OCI-LY1 (cell line): ENCODE data around the gene DGKQ.
A peak's percentile ranks its signal among the peaks of the same experiment; 100 is the strongest.

Source experiments
- H2AFZ ChIP-seq: fragments of 200-600 bp; sonication (generic), shearing (Covaris generic); 2 replicates; pipeline ENCODE4 v1.6.0; 2014; ENCODE audit warnings: antibody characterized with exemption, mild to moderate bottlenecking, low read length
- H3F3A ChIP-seq: fragments of 200-600 bp; sonication (generic), shearing (Covaris generic); 2 replicates; pipeline ENCODE4 v1.6.0; 2014; ENCODE audit warnings: mild to moderate bottlenecking, antibody characterized with exemption, low read length, moderate library complexity; ENCODE audit not compliant: insufficient read depth
- H3K27ac ChIP-seq: fragments of 200-600 bp; sonication (generic); 2 replicates; pipeline ENCODE4 v1.5.1; 2014; ENCODE audit warnings: low read length, mixed run types, mild to moderate bottlenecking, low read depth; ENCODE audit not compliant: poor library complexity, severe bottlenecking
- H3K27me3 ChIP-seq: fragments of 200-600 bp; sonication (generic); 2 replicates; pipeline ENCODE4 v1.6.0; 2014; ENCODE audit warnings: antibody characterized with exemption, mild to moderate bottlenecking, low read length, moderate library complexity; ENCODE audit not compliant: insufficient read depth
- H3K36me3 ChIP-seq: fragments of 200-600 bp; sonication (generic); 2 replicates; pipeline ENCODE4 v1.6.1; 2014; ENCODE audit warnings: mild to moderate bottlenecking, antibody characterized with exemption, low read length, moderate library complexity, mixed read lengths; ENCODE audit not compliant: insufficient read depth
- H3K4me1 ChIP-seq: fragments of 200-600 bp; sonication (generic); 2 replicates; pipeline ENCODE4 v1.5.1; 2014; ENCODE audit warnings: mild to moderate bottlenecking, low read length, moderate library complexity; ENCODE audit not compliant: insufficient read depth, severe bottlenecking
- H3K4me2 ChIP-seq: fragments of 200-600 bp; sonication (generic), shearing (Covaris generic); 2 replicates; pipeline ENCODE4 v1.6.1; 2014; ENCODE audit warnings: low read length
- H3K4me3 ChIP-seq: fragments of 200-600 bp; sonication (generic); 2 replicates; pipeline ENCODE4 v1.5.1; 2014; ENCODE audit warnings: low read length, low read depth, mild to moderate bottlenecking, mixed read lengths; ENCODE audit not compliant: poor library complexity, severe bottlenecking
- H3K79me2 ChIP-seq: fragments of 200-600 bp; shearing (Covaris generic); 2 replicates; pipeline ENCODE4 v1.6.1; 2016; ENCODE audit warnings: mixed run types, low read length, mixed read lengths; ENCODE audit not compliant: insufficient read depth
- H3K9ac ChIP-seq: fragments of 200-600 bp; sonication (generic), shearing (Covaris generic); 2 replicates; pipeline ENCODE4 v1.6.1; 2014; ENCODE audit warnings: mild to moderate bottlenecking, low read length, mixed read lengths
- H3K9me2 ChIP-seq: fragments of 200-600 bp; sonication (generic), shearing (Covaris generic); 2 replicates; pipeline ENCODE4 v1.6.1; 2014; ENCODE audit warnings: low read depth, mild to moderate bottlenecking, low read length, mixed read lengths
- H3K9me3 ChIP-seq: fragments of 200-600 bp; shearing (Covaris generic); 2 replicates; pipeline ENCODE4 v1.6.1; 2014; ENCODE audit warnings: low read length, mixed read lengths
- H4K20me1 ChIP-seq: fragments of 200-600 bp; sonication (generic), shearing (Covaris generic); 2 replicates; pipeline ENCODE4 v1.6.0; 2016; ENCODE audit warnings: mild to moderate bottlenecking, low read length; ENCODE audit not compliant: insufficient read depth
- EZH2 ChIP-seq: fragments of 200-600 bp; sonication (generic), shearing (Covaris generic); IDR thresholded peaks from 2 replicates; pipeline ENCODE4 v1.8.0; 2017; ENCODE audit warnings: borderline replicate concordance, mixed run types, mild to moderate bottlenecking, antibody characterized with exemption, low read length, moderate library complexity, mixed read lengths
- TF ChIP-seq, protein P1 (sequence below): fragments of 200-600 bp; sonication (generic), shearing (Covaris generic); IDR thresholded peaks from 2 replicates; pipeline ENCODE4 v1.5.1; 2017; ENCODE audit warnings: mild to moderate bottlenecking, antibody characterized with exemption, low read length, moderate library complexity, mixed read lengths

DGKQ gene, protein sequence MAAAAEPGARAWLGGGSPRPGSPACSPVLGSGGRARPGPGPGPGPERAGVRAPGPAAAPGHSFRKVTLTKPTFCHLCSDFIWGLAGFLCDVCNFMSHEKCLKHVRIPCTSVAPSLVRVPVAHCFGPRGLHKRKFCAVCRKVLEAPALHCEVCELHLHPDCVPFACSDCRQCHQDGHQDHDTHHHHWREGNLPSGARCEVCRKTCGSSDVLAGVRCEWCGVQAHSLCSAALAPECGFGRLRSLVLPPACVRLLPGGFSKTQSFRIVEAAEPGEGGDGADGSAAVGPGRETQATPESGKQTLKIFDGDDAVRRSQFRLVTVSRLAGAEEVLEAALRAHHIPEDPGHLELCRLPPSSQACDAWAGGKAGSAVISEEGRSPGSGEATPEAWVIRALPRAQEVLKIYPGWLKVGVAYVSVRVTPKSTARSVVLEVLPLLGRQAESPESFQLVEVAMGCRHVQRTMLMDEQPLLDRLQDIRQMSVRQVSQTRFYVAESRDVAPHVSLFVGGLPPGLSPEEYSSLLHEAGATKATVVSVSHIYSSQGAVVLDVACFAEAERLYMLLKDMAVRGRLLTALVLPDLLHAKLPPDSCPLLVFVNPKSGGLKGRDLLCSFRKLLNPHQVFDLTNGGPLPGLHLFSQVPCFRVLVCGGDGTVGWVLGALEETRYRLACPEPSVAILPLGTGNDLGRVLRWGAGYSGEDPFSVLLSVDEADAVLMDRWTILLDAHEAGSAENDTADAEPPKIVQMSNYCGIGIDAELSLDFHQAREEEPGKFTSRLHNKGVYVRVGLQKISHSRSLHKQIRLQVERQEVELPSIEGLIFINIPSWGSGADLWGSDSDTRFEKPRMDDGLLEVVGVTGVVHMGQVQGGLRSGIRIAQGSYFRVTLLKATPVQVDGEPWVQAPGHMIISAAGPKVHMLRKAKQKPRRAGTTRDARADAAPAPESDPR

DNA sequence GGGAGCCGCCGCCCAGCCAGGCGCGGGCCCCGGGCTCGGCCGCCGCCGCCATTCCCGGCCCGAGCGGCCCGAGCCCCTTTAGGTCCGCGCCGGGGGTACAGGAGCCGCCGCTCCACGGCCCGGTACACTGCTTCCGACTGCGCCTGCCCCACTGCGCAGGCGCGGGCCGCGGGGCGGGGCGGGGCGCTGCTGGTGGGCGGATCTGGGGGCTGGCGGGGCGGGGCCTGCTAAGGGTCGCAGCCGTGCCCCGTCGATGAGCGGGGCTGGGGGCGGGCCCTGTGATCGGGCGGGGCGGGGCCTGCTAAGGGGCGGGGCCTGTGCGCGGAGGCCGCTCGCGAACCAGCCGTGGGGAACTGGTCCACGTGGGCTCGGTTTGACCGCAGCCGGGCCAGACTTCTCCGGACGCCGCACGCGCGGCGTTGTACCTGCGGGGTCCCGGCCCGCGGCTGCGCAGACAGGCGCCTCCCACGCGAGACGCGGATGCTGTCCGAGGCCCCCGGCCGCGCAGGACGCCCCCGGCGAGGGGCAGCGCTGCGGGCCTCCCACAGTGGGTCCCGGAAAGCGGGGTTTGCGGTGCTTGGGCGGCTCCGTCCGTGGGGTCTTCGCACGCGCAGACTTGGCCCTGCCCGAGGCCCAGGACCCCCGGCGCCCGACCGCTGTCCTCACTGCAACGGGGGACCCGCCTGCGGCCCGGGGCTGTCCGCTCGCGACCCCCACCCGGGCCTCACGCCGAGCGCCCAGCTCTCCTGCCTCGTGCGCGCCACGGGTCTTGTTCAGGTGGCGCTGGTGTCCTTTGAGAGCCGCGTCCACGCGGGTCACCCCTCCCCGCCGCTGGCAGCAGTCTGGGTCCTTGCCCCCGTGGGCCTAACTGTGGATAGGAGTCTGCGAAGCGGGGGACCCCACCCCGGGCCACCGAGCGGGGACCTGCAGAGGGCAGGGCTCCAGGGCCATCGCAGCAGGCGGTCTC lies at the start of gene DGKQ:
TSS of gene DGKQ (minus strand) at position 139 of the 967 bp plus-strand sequence. CDS start at position 52, 87 bp downstream.
- no peaks in the 10 kb centered on the region for H3K79me2 ChIP-seq
- no peaks in the 10 kb centered on the region for H4K20me1 ChIP-seq
- H3K4me3 ChIP-seq, result peak within 1 kb of the TSS; percentile 73
- H3F3A ChIP-seq, result no peaks in the 10 kb centered on the region
- H3K4me2 ChIP-seq, result peak within 1 kb of the TSS; percentile 91
- no peaks in the 10 kb centered on the region for H3K9me3 ChIP-seq
- H3K9me2 ChIP-seq, result no peaks in the 10 kb centered on the region
- no peak within 1 kb of the TSS for H3K27ac ChIP-seq
- H3K27me3 ChIP-seq, result no peaks in the 10 kb centered on the region
- peaks cover 10% of the 10 kb centered on the region for H3K4me1 ChIP-seq
- H3K36me3 ChIP-seq, result no peaks in the 10 kb centered on the region
- H3K9ac ChIP-seq, result peak within 1 kb of the TSS; percentile 59; the same call in 1 of the 2 replicates
- no peak for TF ChIP-seq EZH2
- TF ChIP-seq, protein P1, sequence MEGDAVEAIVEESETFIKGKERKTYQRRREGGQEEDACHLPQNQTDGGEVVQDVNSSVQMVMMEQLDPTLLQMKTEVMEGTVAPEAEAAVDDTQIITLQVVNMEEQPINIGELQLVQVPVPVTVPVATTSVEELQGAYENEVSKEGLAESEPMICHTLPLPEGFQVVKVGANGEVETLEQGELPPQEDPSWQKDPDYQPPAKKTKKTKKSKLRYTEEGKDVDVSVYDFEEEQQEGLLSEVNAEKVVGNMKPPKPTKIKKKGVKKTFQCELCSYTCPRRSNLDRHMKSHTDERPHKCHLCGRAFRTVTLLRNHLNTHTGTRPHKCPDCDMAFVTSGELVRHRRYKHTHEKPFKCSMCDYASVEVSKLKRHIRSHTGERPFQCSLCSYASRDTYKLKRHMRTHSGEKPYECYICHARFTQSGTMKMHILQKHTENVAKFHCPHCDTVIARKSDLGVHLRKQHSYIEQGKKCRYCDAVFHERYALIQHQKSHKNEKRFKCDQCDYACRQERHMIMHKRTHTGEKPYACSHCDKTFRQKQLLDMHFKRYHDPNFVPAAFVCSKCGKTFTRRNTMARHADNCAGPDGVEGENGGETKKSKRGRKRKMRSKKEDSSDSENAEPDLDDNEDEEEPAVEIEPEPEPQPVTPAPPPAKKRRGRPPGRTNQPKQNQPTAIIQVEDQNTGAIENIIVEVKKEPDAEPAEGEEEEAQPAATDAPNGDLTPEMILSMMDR, result no peak
- H2AFZ ChIP-seq, result no peak within 1 kb of the TSS

DNA sequence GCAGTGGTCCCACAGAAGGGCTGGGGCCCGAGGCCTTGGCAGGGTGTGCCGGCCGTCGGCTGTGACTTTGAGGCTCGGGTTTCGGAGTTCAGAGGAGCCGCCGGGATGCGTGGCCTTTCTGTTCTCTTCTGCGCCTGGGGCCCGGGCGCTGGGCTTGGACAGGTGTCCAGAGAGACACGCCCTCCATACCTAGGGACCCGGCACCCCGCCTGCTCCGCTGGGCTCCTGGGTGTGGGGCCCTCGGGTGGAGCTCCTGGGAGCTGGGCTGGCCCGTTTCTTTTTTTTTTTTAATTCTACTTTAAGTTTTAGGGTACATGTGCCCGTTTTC lies 49.3 kb upstream of the DGKQ start:
- Histone ChIP-seq H3K27me3 (no peaks in the 10 kb centered on the region), H3K27ac (no peak overlapping the region), H3K9me2 (no peaks in the 10 kb centered on the region), H3F3A (no peaks in the 10 kb centered on the region), H3K36me3 (no peaks in the 10 kb centered on the region), H3K9me3 (no peaks in the 10 kb centered on the region), H3K79me2 (no peaks in the 10 kb centered on the region), H3K4me2 (no peak overlapping the region), H2AFZ (no peak overlapping the region), H3K4me1 (peaks cover 7% of the 10 kb centered on the region), H4K20me1 (no peaks in the 10 kb centered on the region), H3K9ac (no peak overlapping the region), H3K4me3 (no peak overlapping the region)
- TF ChIP-seq EZH2, result no peak
- TF ChIP-seq, protein P1, result no peak

DNA sequence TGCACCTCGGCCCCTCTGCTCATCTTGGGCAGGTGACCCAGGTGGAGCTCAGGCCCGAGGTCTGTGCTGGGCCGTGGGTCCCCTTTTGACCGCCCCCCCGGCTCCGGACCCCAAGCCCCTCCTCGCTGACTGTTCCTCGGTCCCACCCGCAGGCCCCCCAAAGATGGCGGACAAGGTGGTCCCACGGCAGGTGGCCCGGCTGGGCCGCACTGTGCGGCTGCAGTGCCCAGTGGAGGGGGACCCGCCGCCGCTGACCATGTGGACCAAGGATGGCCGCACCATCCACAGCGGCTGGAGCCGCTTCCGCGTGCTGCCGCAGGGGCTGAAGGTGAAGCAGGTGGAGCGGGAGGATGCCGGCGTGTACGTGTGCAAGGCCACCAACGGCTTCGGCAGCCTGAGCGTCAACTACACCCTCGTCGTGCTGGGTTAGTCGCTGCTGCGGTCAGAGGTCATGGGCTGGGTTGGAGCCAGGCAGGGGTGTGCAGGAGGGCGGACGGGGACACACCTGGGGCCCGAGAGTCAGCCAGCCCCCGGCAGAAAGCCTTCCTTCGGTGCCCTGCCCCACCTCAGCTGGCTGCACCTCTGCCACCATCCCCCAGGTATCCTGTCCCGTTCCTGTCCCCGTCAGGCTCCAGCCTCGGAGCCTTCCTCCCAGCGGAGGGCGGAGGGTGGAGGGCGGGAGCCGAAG lies 48.8 kb upstream of the DGKQ start:
- H3K79me2 ChIP-seq, result no peaks in the 10 kb centered on the region
- no peaks in the 10 kb centered on the region for H3K27me3 ChIP-seq
- H3K9me3 ChIP-seq, result no peaks in the 10 kb centered on the region
- TF ChIP-seq, protein P1, result no peak
- TF ChIP-seq EZH2, result no peak
- no peaks in the 10 kb centered on the region for H3K9me2 ChIP-seq
- no peak overlapping the region for H3K4me3 ChIP-seq
- no peaks in the 10 kb centered on the region for H4K20me1 ChIP-seq
- peaks cover 7% of the 10 kb centered on the region for H3K4me1 ChIP-seq
- no peaks in the 10 kb centered on the region for H3F3A ChIP-seq
- H3K27ac ChIP-seq, result no peak overlapping the region
- H3K36me3 ChIP-seq, result no peaks in the 10 kb centered on the region
- H3K9ac ChIP-seq, result no peak overlapping the region
- no peak overlapping the region for H3K4me2 ChIP-seq
- H2AFZ ChIP-seq, result no peak overlapping the region
